WTC11 (cell line): Measurements from ENCODE around the gene APPBP2.
"Not testable (repeated sequence)": the region's sequence is repeated elsewhere in the genome, so short reads cannot be mapped to it uniquely, and the experiment has no call there.

ENCODE experiments used
- ESRRA ChIP-seq: sonication (generic); formaldehyde crosslinking; IDR thresholded peaks from 2 replicates; pipeline ENCODE4 v1.8.1; 2022; ENCODE audit warnings: mild to moderate bottlenecking, missing genetic modification reagents, borderline replicate concordance
- ZNF317 ChIP-seq: sonication (generic); formaldehyde crosslinking; IDR thresholded peaks from 2 replicates; pipeline ENCODE4 v1.8.1; 2023; ENCODE audit warnings: low read depth, mild to moderate bottlenecking, moderate library complexity, missing genetic modification reagents, borderline replicate concordance
- TF ChIP-seq, protein P1 (sequence below): fragments of 200-600 bp; IDR thresholded peaks from 2 replicates; pipeline ENCODE4 v1.8.0; 2022; ENCODE audit warnings: antibody characterized with exemption
- TF ChIP-seq, protein P2 (sequence below): sonication (generic); formaldehyde crosslinking; IDR thresholded peaks from 2 replicates; pipeline ENCODE4 v1.8.0; 2022; ENCODE audit warnings: mild to moderate bottlenecking, missing genetic modification reagents
- TF ChIP-seq, protein P3 (sequence below): sonication (generic); formaldehyde crosslinking; IDR thresholded peaks from 2 replicates; pipeline ENCODE4 v1.8.0; 2023; ENCODE audit warnings: mild to moderate bottlenecking, missing genetic modification reagents

DNA sequence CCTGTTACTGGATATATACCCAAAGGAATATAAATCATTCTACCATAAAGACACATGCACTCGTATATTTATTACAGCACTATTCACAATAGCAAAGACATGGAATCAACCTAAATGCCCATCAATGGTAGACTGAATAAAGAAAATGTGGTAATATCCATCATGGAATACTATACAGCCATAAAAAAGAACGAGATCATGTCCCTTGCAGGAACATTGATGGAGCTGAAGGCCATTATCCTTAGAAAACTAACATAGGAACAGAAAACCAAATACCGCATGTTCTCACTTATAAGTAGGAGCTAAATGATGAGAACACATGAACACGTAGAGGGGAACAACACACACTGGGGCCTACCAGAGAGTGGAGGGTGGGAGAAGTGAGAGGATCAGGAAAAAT, 107.0 kb downstream of the APPBP2 start:
- TF ChIP-seq, protein P1, sequence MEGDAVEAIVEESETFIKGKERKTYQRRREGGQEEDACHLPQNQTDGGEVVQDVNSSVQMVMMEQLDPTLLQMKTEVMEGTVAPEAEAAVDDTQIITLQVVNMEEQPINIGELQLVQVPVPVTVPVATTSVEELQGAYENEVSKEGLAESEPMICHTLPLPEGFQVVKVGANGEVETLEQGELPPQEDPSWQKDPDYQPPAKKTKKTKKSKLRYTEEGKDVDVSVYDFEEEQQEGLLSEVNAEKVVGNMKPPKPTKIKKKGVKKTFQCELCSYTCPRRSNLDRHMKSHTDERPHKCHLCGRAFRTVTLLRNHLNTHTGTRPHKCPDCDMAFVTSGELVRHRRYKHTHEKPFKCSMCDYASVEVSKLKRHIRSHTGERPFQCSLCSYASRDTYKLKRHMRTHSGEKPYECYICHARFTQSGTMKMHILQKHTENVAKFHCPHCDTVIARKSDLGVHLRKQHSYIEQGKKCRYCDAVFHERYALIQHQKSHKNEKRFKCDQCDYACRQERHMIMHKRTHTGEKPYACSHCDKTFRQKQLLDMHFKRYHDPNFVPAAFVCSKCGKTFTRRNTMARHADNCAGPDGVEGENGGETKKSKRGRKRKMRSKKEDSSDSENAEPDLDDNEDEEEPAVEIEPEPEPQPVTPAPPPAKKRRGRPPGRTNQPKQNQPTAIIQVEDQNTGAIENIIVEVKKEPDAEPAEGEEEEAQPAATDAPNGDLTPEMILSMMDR: not testable (repeated sequence)
- not testable (repeated sequence) for TF ChIP-seq ZNF317, ESRRA (CRISPR knock-in tag)
- TF ChIP-seq, protein P2, sequence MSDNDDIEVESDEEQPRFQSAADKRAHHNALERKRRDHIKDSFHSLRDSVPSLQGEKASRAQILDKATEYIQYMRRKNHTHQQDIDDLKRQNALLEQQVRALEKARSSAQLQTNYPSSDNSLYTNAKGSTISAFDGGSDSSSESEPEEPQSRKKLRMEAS: not testable (repeated sequence)
- TF ChIP-seq, protein P3, sequence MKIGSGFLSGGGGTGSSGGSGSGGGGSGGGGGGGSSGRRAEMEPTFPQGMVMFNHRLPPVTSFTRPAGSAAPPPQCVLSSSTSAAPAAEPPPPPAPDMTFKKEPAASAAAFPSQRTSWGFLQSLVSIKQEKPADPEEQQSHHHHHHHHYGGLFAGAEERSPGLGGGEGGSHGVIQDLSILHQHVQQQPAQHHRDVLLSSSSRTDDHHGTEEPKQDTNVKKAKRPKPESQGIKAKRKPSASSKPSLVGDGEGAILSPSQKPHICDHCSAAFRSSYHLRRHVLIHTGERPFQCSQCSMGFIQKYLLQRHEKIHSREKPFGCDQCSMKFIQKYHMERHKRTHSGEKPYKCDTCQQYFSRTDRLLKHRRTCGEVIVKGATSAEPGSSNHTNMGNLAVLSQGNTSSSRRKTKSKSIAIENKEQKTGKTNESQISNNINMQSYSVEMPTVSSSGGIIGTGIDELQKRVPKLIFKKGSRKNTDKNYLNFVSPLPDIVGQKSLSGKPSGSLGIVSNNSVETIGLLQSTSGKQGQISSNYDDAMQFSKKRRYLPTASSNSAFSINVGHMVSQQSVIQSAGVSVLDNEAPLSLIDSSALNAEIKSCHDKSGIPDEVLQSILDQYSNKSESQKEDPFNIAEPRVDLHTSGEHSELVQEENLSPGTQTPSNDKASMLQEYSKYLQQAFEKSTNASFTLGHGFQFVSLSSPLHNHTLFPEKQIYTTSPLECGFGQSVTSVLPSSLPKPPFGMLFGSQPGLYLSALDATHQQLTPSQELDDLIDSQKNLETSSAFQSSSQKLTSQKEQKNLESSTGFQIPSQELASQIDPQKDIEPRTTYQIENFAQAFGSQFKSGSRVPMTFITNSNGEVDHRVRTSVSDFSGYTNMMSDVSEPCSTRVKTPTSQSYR (CRISPR knock-in tag): not testable (repeated sequence)
